Measurements from ENCODE around the gene PXDC1. TPM values are rescaled to one million over a fixed set of nuclear protein-coding genes. Genes with fewer than 3 reads are reported as not detected.

The PXDC1 gene, protein sequence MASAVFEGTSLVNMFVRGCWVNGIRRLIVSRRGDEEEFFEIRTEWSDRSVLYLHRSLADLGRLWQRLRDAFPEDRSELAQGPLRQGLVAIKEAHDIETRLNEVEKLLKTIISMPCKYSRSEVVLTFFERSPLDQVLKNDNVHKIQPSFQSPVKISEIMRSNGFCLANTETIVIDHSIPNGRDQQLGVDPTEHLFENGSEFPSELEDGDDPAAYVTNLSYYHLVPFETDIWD
- total RNA-seq (under 1 TPM; 0.16 to 0.18 TPM), polyA plus RNA-seq (not detected), total RNA-seq (0 to 0.09 (median 0) reads per million in 6 experiments)

DNA sequence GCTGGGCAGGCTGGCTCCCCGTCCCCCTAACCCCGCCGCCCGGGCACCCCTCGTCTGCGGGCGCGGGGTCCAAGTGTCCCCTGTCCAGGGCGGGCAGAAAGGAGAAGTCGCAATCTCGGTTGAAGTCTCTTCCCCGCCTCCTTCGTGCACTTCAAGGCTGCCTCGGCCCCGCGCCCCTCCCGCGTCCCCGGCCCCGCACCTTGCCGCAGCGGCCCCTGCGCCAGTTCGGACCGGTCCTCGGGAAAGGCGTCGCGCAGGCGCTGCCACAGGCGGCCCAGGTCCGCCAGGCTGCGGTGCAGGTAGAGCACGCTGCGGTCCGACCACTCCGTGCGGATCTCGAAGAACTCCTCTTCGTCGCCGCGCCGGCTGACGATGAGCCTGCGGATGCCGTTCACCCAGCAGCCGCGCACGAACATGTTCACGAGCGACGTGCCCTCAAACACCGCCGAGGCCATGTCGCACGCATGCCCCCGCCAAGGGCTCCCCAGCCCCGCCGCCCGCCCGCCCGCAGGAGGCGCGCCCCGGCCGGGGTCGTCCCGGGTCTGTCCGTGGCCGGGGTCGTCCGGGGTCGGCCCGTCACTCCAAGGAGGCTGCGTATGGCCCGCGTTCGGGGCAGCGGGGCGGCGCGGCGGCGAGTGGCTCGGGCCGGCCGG lies at the start of gene PXDC1:
Gene PXDC1 (minus strand): TSS at position 637 of the 653 bp plus-strand sequence. CDS start 182 bp downstream, at position 455.
- DNase-seq (peak in 6 of 10 donors; percentile 9 to 63 (median 38)), ATAC-seq (peak; percentile 59 to 62)
- H3K4me1 Mint-ChIP-seq = peaks cover 3 to 18% (median 4%) of the 10 kb centered on the region in 4 donors
- H3K36me3 Mint-ChIP-seq = peaks cover 0 to 2% (median 0%) of the 10 kb centered on the region in 3 donors
- no peak within 1 kb of the TSS for H3K27ac Mint-ChIP-seq
- peak within 1 kb of the TSS; percentile 55 to 80 (median 69) for H3K4me3 Mint-ChIP-seq
- POLR2A ChIA-PET = no interaction called here
- peaks cover 18 to 50% (median 31%) of the 10 kb centered on the region in 5 donors for H3K27me3 Mint-ChIP-seq
- no peaks in the 10 kb centered on the region for H3K9me3 Mint-ChIP-seq

DNA sequence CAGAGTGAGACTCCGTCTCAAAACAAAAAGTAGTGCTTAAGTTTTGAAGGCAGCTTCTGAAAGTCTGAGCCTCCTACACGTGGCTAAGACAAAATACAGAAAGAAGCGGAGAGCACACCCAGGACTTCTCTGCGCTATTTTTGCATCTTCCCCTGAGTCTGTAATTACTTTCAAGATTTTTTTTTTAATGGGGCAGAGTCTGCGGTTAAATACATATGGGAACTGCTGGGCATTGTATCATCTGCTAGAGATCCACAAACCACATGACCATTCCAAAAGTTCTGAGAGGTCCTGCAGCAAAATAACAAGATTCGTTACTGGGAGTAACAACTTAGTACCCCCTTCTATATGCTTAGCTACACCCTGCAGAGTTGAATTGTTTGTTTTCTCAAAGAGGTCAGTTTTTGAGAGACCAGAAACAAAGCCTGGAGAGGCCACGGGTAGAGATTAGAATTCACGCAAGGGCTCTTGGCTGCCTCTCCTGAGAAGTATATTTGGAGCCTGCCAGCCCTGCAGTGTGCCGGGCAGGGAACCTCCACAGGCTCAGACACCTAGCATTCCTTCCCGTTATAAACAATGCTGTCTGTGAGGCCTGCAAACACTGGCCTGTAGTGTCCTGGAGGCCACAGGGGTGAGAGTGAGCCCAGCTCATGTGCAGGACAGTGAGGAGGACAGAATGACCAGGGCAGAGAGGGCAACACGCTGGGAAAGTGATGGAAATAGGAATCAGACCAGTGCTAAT lies 49.5 kb upstream of the PXDC1 start:
- ATAC-seq = no peak
- Mint-ChIP-seq H3K27me3 (peaks cover 0 to 9% (median 2%) of the 10 kb centered on the region in 5 donors), H3K9me3 (no peaks in the 10 kb centered on the region), H3K36me3 (no peaks in the 10 kb centered on the region), H3K27ac (no peak overlapping the region), H3K4me1 (no peaks in the 10 kb centered on the region), H3K4me3 (no peak overlapping the region)
- POLR2A ChIA-PET = no interaction called here
- DNase-seq = no peak

DNA sequence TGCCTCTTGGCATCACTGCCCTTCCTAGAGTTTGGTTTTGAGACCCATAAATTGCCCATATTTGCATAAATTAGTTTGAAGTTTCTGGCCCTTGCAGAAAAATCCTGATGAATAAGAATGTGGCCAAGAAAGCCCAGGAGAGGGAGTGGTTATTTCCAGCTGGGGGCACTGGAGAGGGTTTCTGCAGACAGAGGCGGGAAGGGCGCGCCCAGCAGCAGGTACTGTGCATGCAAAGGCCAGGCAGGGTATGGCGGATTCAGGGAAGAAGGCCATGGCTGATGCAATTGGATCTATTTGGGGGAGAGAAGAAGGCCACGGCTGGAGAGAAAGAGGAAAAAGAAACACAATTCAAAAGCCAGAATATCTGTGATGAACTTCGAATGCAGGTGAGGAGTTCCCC lies 48.2 kb upstream of the PXDC1 start:
- POLR2A ChIA-PET = no interaction called here
- Mint-ChIP-seq H3K4me1 (no peaks in the 10 kb centered on the region), H3K4me3 (no peak overlapping the region), H3K36me3 (no peaks in the 10 kb centered on the region), H3K27me3 (peaks cover 0 to 9% (median 2%) of the 10 kb centered on the region in 5 donors), H3K27ac (no peak overlapping the region), H3K9me3 (no peaks in the 10 kb centered on the region)
- DNase-seq = no peak
- ATAC-seq = no peak

DNA sequence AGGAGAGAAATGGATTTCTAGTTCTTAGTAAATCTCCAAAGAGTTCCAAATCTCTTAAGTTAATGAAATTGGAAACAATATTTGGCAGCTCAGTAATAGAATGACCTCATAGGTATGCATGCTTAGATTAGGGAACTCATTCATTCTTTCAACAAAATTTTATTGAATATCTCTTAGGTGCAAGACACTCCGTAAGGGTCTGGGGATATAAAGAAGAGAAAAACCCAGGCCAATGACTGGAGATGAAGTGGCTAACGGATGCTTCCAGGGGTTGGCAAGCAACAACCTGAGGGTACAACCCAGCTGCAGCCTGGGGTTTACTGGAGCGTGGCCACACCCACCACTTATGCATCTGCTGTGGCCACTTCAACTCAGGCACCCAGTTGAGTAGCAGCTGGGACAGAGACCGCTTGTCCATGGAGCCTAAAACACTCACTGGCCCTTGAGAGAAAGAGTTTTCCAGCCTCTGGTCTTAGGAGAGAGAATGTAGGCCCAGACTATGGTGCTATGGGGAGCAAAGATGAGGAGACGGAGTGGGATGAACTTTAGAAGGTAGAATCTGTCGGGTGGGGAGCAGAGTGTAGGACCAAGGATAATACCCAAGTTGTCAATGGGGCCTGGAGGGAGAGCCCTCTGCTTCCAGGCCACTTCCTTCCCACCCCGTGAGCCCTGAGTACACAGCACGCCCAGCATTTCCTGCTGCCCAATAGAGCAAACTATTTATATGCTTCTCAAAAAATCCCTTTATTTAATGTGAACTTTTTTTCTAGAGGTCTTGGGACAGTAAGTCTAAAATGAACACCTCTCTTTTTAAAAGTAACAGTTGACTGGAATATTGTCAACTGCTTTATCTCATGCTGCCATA lies 46.8 kb upstream of the PXDC1 start:
- POLR2A ChIA-PET = no interaction called here
- ATAC-seq (no peak), DNase-seq (no peak)
- no peaks in the 10 kb centered on the region for H3K36me3 Mint-ChIP-seq
- peaks cover 0 to 9% (median 2%) of the 10 kb centered on the region in 5 donors for H3K27me3 Mint-ChIP-seq
- no peak overlapping the region for H3K27ac Mint-ChIP-seq
- peaks cover 0 to 2% (median 0%) of the 10 kb centered on the region in 4 donors for H3K4me1 Mint-ChIP-seq
- H3K4me3 Mint-ChIP-seq = no peak overlapping the region
- H3K9me3 Mint-ChIP-seq = no peaks in the 10 kb centered on the region

DNA sequence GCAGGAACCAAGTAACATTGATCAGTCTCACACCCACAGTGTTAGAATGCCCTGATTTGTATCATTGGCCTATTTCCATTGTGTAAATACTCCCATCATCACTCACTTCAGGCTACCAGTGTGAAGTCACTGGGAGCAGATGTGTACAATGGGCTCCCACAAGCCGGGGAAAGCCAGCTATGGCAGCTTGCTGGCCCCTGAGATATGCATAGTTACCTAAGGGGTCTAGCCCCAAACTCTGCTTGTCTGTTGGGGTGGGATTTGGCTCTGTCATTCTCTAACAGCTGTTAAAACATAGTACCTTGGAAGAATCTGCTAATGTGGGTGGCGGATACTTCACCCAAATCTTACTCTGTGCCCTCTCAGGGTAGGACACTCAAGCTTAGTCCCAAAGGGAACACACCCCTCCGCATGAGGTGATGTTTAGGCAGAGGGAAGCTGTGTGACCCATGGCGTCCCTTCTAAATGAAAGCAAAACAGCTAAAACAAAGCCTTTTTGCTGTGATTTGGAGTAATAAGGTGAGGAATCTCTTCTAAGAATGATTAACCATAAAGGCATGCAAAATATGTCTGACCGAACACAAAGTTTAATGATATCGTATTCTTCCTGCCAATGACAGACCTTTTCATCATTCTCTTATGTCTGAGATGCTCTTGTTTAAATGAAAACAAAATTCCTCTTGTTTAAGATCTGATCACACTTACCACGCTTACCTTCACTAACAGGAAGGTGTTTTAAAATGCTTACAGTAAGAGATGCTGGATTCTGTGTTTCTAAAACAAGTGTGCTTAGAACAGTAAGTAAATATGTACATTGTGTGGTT lies 45.9 kb upstream of the PXDC1 start:
- Mint-ChIP-seq H3K27me3 (peaks cover 0 to 9% (median 2%) of the 10 kb centered on the region in 5 donors), H3K36me3 (no peaks in the 10 kb centered on the region), H3K27ac (no peak overlapping the region), H3K4me3 (no peak overlapping the region), H3K4me1 (peaks cover 0 to 2% (median 0%) of the 10 kb centered on the region in 4 donors), H3K9me3 (no peaks in the 10 kb centered on the region)
- DNase-seq (no peak), ATAC-seq (no peak)
- POLR2A ChIA-PET = no interaction called here

DNA sequence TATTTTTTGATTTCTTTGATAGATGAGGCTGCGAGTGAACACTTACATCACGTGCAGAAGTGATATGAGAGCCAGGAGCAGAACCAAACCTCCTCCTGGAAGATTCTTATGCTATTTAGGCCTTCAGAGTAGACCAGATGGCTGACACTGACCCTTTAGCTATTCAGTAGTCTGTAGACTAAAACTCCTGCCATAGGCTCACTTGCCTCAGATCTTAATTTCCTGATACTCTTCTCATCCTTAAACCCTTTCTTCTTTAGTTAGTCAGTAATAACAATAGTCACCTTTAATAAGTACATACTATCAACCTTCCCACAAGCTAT lies 45.2 kb upstream of the PXDC1 start:
- Mint-ChIP-seq H3K27me3 (peaks cover 0 to 9% (median 2%) of the 10 kb centered on the region in 5 donors), H3K36me3 (no peaks in the 10 kb centered on the region), H3K4me3 (no peak overlapping the region), H3K4me1 (peaks cover 0 to 2% (median 0%) of the 10 kb centered on the region in 4 donors), H3K27ac (no peak overlapping the region), H3K9me3 (no peaks in the 10 kb centered on the region)
- ATAC-seq = no peak
- POLR2A ChIA-PET = no interaction called here
- no peak for DNase-seq

DNA sequence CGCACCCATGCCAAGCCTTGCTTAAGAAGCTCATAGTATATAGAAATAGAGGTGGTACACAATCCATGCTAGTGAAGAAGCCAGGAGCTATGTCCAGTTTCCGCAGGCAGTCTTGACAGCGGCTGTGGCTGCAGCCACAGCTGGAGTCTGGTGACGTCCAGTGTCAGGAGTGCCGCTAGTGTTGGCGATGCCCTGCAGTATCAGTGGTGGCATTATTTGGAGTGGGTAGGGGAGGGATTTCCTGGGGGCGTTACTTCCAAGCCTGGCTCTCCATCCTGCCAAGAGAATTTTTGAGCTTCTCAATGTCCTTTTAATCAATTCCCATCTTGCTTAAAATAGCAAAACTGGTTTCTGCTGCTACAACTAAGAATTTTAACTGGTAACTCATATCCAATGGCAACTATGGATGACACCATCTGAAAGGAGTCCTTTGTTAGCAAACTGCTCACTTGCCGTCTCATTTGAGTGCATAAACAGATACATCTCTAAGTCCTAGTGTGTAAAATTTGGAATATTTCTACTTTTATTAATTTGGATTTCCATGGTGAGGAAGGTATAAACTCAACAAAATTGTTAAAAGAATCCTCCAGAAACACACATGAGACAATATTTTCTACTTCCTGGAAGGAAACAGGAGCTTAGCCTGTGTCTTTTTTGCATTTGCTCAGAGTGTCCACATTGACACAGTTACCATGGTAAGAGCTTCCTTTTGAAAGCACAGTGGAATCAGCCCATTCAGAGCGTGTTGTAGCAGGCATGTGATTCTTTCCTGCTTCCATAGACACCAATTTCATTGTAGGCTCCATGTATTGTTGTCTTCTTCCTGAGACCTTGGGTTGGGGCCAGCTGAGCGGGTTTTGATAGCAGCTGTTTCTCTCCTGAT lies 44.6 kb upstream of the PXDC1 start:
- Mint-ChIP-seq H3K27ac (no peak overlapping the region), H3K4me3 (no peak overlapping the region), H3K27me3 (peaks cover 0 to 9% (median 2%) of the 10 kb centered on the region in 5 donors), H3K4me1 (peaks cover 0 to 2% (median 0%) of the 10 kb centered on the region in 4 donors), H3K9me3 (no peaks in the 10 kb centered on the region), H3K36me3 (no peaks in the 10 kb centered on the region)
- ATAC-seq = no peak
- DNase-seq = no peak
- POLR2A ChIA-PET = no interaction called here

DNA sequence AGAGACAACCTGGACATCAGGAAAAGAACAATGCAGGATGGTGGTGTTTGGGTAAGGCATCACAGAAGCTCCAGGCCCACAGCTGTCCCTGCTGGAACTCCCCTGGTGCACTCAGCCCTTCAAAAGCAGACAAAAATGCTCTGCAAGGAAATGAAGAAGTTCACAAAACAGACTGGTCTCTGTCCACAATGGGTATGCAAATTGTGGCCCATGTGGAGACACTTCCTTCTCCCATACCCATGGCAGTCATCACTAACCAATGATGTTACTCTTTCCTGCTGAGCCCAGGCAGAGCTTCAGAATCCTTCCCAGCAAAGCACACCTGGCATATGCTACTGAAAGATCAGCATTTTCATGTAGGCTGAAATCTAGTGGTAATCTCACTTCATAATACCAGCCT lies 42.6 kb upstream of the PXDC1 start:
- POLR2A ChIA-PET = no interaction called here
- H3K4me1 Mint-ChIP-seq = peaks cover 0 to 2% (median 0%) of the 10 kb centered on the region in 4 donors
- H3K27me3 Mint-ChIP-seq = peaks cover 0 to 2% (median 0%) of the 10 kb centered on the region in 5 donors
- H3K27ac Mint-ChIP-seq = no peak overlapping the region
- ATAC-seq = no peak
- no peak overlapping the region for H3K4me3 Mint-ChIP-seq
- no peak for DNase-seq
- H3K9me3 Mint-ChIP-seq = no peaks in the 10 kb centered on the region
- H3K36me3 Mint-ChIP-seq = no peaks in the 10 kb centered on the region

DNA sequence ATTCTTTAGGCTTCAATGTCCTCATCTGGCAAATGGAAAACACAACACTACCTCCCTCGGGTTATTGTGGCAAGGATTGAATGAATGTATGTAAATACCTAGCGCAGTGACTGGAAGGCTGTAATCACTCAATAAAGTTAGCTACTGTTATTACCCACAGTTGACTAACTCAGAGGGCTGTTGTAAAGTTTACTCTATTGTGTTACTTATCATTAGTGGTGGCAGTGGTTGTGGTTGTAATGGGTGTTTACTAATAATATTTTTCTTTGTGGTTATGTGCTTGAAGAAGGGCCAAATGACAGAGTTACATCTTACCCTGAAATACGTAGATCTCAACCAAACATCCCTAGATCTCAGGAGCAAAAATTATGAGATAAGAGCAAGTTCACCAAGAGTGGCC lies 42.0 kb upstream of the PXDC1 start:
- H3K27ac Mint-ChIP-seq = no peak overlapping the region
- POLR2A ChIA-PET = no interaction called here

DNA sequence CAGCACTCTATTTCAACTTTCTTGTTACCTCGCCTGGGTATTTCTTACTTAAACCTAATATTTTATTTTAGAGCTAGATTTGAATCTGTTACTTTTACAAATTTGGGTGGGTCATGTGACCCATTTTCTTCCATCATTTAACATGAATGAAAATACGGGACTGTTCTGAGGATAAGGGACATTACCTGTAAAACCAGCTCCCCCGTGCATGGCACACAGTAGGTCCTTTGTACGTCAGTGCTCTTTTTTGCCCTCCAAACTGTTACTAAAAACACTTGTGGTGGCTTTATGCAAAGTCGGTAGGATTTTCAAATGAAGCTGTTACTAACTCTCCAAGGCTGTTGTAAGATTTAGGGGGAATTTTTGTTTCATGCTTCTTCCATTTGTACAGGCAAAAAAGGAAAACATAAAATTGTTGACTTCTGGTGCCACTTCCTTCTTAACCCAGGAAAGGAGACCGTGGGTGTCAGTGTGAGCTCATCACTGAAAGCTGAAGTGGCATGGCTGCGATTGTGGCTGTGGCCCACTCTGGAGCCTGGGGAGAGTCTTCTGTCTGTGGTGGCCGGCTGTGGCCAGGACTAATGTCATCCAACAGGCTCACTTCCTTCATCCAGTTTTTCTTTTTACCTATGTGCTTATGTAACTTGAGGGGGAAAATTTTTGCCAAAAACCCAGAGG lies 40.2 kb upstream of the PXDC1 start:
- peaks cover 0 to 2% (median 0%) of the 10 kb centered on the region in 4 donors for H3K4me1 Mint-ChIP-seq
- POLR2A ChIA-PET = no interaction called here
- no peak for DNase-seq
- peaks cover 0 to 2% (median 0%) of the 10 kb centered on the region in 5 donors for H3K27me3 Mint-ChIP-seq
- H3K9me3 Mint-ChIP-seq = no peaks in the 10 kb centered on the region
- ATAC-seq = no peak
- H3K4me3 Mint-ChIP-seq = no peak overlapping the region
- H3K36me3 Mint-ChIP-seq = no peaks in the 10 kb centered on the region
- H3K27ac Mint-ChIP-seq = no peak overlapping the region

More for the DNA sequence above, 42.0 kb upstream of the PXDC1 start:
- Mint-ChIP-seq H3K27me3 (peaks cover 0 to 2% (median 0%) of the 10 kb centered on the region in 5 donors), H3K36me3 (no peaks in the 10 kb centered on the region), H3K4me3 (no peak overlapping the region), H3K9me3 (no peaks in the 10 kb centered on the region), H3K4me1 (peaks cover 0 to 2% (median 0%) of the 10 kb centered on the region in 4 donors)
- ATAC-seq (no peak), DNase-seq (no peak)

All from naive thymus-derived CD8-positive, alpha-beta T cell (primary cell).